Measurements from ENCODE around the gene CASKIN2.
"Not testable (repeated sequence)": the region's sequence is repeated elsewhere in the genome, so short reads cannot be mapped to it uniquely, and the experiment has no call there.

Gene CASKIN2

GRCh38 chr17:75460295-75460694 is 55.0 kb downstream of the CASKIN2 start:
- no peak for FAIRE-seq

- no peak for FAIRE-seq
Observed at GRCh38 chr17:75459590-75460267, 55.6 kb downstream of the CASKIN2 start.

- no peak for FAIRE-seq
Observed at GRCh38 chr17:75459246-75459589, 56.1 kb downstream of the CASKIN2 start.

- no peak for FAIRE-seq
Observed at GRCh38 chr17:75457047-75457654, 58.2 kb downstream of the CASKIN2 start.

GRCh38 chr17:75456417-75457046 is 58.8 kb downstream of the CASKIN2 start, which contains the start of gene TMEM94:
TSS of gene TMEM94 (plus strand) at chr17:75456635. CDS start at chr17:75471906, 15,271 bp downstream.
- FAIRE-seq: peak; percentile 73

GRCh38 chr17:75456039-75456416 is 59.3 kb downstream of the CASKIN2 start:
- no peak for FAIRE-seq

GRCh38 chr17:75454672-75455071 is 60.7 kb downstream of the CASKIN2 start:
- FAIRE-seq: not testable (repeated sequence)

- no peak for FAIRE-seq
Observed at GRCh38 chr17:75454193-75454592, 61.1 kb downstream of the CASKIN2 start.

- no peak for FAIRE-seq
Observed at GRCh38 chr17:75450270-75450669, 65.1 kb downstream of the CASKIN2 start.

Data from endometrium (tissue), 2 donors.